ENCODE measurements around the gene ROCK2.
A peak's percentile ranks its signal among the peaks of the same experiment; 100 is the strongest.

Gene ROCK2

GRCh38 chr2:11367170-11367730 lies 22.8 kb upstream of the ROCK2 start:
- DNase-seq (ENCODE audit: low spot score): no peak

- no peak for DNase-seq (ENCODE audit: low spot score)
Observed at GRCh38 chr2:11366326-11366741, 21.9 kb upstream of the ROCK2 start.

- DNase-seq (ENCODE audit: low spot score): no peak
Observed at GRCh38 chr2:11365096-11365879, 20.9 kb upstream of the ROCK2 start.

GRCh38 chr2:11364565-11364887 lies 20.1 kb upstream of the ROCK2 start:
- DNase-seq (ENCODE audit: low spot score): no peak

- DNase-seq (ENCODE audit: low spot score): no peak
Observed at GRCh38 chr2:11363868-11364564, 19.6 kb upstream of the ROCK2 start.

GRCh38 chr2:11359865-11360264 lies 15.4 kb upstream of the ROCK2 start:
- no peak for DNase-seq (ENCODE audit: low spot score)

GRCh38 chr2:11357428-11357972 lies 13.1 kb upstream of the ROCK2 start:
- no peak for DNase-seq (ENCODE audit: low spot score)

- no peak for DNase-seq (ENCODE audit: low spot score)
Observed at GRCh38 chr2:11356764-11357163, 12.3 kb upstream of the ROCK2 start.

GRCh38 chr2:11355194-11356053 lies 11.0 kb upstream of the ROCK2 start:
- no peak for DNase-seq (ENCODE audit: low spot score)

GRCh38 chr2:11354363-11355154 lies 10.1 kb upstream of the ROCK2 start:
- DNase-seq (ENCODE audit: low spot score): no peak

- DNase-seq (ENCODE audit: low spot score): no peak
Observed at GRCh38 chr2:11352781-11353537, 8.5 kb upstream of the ROCK2 start.

GRCh38 chr2:11348209-11348749 lies 3.8 kb upstream of the ROCK2 start:
- DNase-seq (ENCODE audit: low spot score): no peak

- DNase-seq (ENCODE audit: low spot score): no peak
Observed at GRCh38 chr2:11347403-11347959, 3.0 kb upstream of the ROCK2 start.

GRCh38 chr2:11346023-11346482 lies 1.6 kb upstream of the ROCK2 start:
- no peak for DNase-seq (ENCODE audit: low spot score)

- DNase-seq (ENCODE audit: low spot score): peak; percentile 66
Observed at GRCh38 chr2:11344956-11345677, 681 bp upstream of the ROCK2 start.

GRCh38 chr2:11343650-11344341 lies 640 bp downstream of the ROCK2 start:
- DNase-seq (ENCODE audit: low spot score): peak; percentile 46

- DNase-seq (ENCODE audit: low spot score): no peak
Observed at GRCh38 chr2:11343368-11343649, 1.1 kb downstream of the ROCK2 start.

GRCh38 chr2:11342551-11343367 lies 1.7 kb downstream of the ROCK2 start:
- peak; percentile 50 for DNase-seq (ENCODE audit: low spot score)

Data from hepatic stellate cell (primary cell).